Vagina (tissue), 2 donors: Measurements from ENCODE around the gene IRAK1. TPM values are rescaled to one million over a fixed set of nuclear protein-coding genes. Genes with fewer than 3 reads are reported as not detected.
A peak's percentile ranks its signal among the peaks of the same experiment; 100 is the strongest.

ENCODE experiments used
- DNase-seq, 2 donors: peaks; one replicate each; pipeline ENCODE4 v3.0.0-alpha.2; 2017; ENCODE audit errors: extremely low spot score in 2 of 2
- H3K27ac ChIP-seq: fragments of 200-600 bp; sonication (generic); one replicate; pipeline ENCODE4 v1.5.1; 2019
- H3K27me3 ChIP-seq: fragments of 200-600 bp; sonication (generic); one replicate; pipeline ENCODE4 v1.5.1; 2019
- H3K36me3 ChIP-seq, 2 donors: fragments of 200-600 bp; sonication (generic); one replicate each; pipeline ENCODE4 v1.5.1; 2017 to 2019
- H3K4me1 ChIP-seq: fragments of 200-600 bp; sonication (generic); one replicate; pipeline ENCODE4 v1.5.1; 2019
- H3K4me3 ChIP-seq, 2 donors: fragments of 200-600 bp; sonication (generic); 1 replicate in 1 of 2; 2 replicates in 1 of 2; pipeline ENCODE4 v1.5.1; 2016 to 2019
- H3K9me3 ChIP-seq: fragments of 200-600 bp; sonication (generic); one replicate; pipeline ENCODE4 v1.5.1; 2019
- CTCF ChIP-seq, 3 experiments: fragments of 450-650 bp in 2 of 3; fragments of 200-600 bp in 1 of 3; sonication (generic) in 1 of 3; IDR thresholded peaks; one replicate each; pipeline ENCODE4 v1.5.1; 2017 to 2019; ENCODE audit warnings: antibody characterized with exemption in 3 of 3, mild to moderate bottlenecking in 2 of 3, moderate library complexity in 2 of 3
- POLR2A ChIP-seq, 2 donors: fragments of 450-650 bp; IDR thresholded peaks; one replicate each; pipeline ENCODE4 v1.6.1; 2017; ENCODE audit warnings: antibody characterized with exemption in 2 of 2, mild to moderate bottlenecking in 2 of 2, moderate library complexity in 2 of 2
- POLR2AphosphoS5 ChIP-seq, 2 donors: sonication (generic); formaldehyde crosslinking; IDR thresholded peaks; one replicate each; pipeline ENCODE4 v1.9.0; 2017; ENCODE audit warnings: antibody characterized with exemption in 2 of 2, mild to moderate bottlenecking in 2 of 2, low read depth in 1 of 2; ENCODE audit not compliant: insufficient read depth in 1 of 2
- intact Hi-C: fragments of 100-400 bp; cut with DNase I; formaldehyde crosslinking; loops from one replicate; pipeline ENCODE4 v1.15.1; 2023
- total RNA-seq: library from RNA; depleted of rRNA; stranded (reverse); fragments of >200 nt; gene quantifications from one replicate; pipeline ENCODE4 v1.2.3, GENCODE V29; 2016

Gene IRAK1
- total RNA-seq, 1 donor from 2014 or later = 46.7 TPM

- no peak for DNase-seq
- no peak for TF ChIP-seq POLR2AphosphoS5 (IDR thresholded peaks at IDR 0.05; ENCODE audit: insufficient read depth in 1 of 2, low read depth in 1 of 2)
- no peak for TF ChIP-seq CTCF (IDR thresholded peaks at IDR 0.05)
- Histone ChIP-seq H3K27ac (no peak overlapping the region), H3K4me3 (no peak overlapping the region), H3K36me3 (no peaks in the 10 kb centered on the region), H3K9me3 (no peaks in the 10 kb centered on the region), H3K4me1 (peaks cover 18% of the 10 kb centered on the region), H3K27me3 (no peaks in the 10 kb centered on the region)
- intact Hi-C loops = no loop called here
These were observed 37.1 kb upstream of the IRAK1 start for GRCh38 chrX:154056770-154057241.

GRCh38 chrX:154051201-154051810, 31.6 kb upstream of the IRAK1 start:
- Histone ChIP-seq H3K36me3 (no peaks in the 10 kb centered on the region), H3K9me3 (no peaks in the 10 kb centered on the region), H3K27ac (peak overlapping the region; percentile 50), H3K4me1 (peaks cover 46% of the 10 kb centered on the region), H3K27me3 (no peaks in the 10 kb centered on the region), H3K4me3 (no peak overlapping the region)
- intact Hi-C loops = no loop called here
- DNase-seq = no peak
- TF ChIP-seq POLR2A (IDR thresholded peaks at IDR 0.05) (no peak), CTCF (IDR thresholded peaks at IDR 0.05) (peak in 2 of 3 experiments; percentile 26 to 46), POLR2AphosphoS5 (IDR thresholded peaks at IDR 0.05; ENCODE audit: insufficient read depth in 1 of 2, low read depth in 1 of 2) (no peak)

GRCh38 chrX:154050113-154050495, 30.4 kb upstream of the IRAK1 start:
- Histone ChIP-seq H3K4me1 (peaks cover 58% of the 10 kb centered on the region), H3K27me3 (no peaks in the 10 kb centered on the region), H3K4me3 (no peak overlapping the region), H3K36me3 (no peaks in the 10 kb centered on the region), H3K27ac (peak overlapping the region; percentile 50), H3K9me3 (no peaks in the 10 kb centered on the region)
- TF ChIP-seq POLR2AphosphoS5 (IDR thresholded peaks at IDR 0.05; ENCODE audit: insufficient read depth in 1 of 2, low read depth in 1 of 2) (no peak), CTCF (IDR thresholded peaks at IDR 0.05) (no peak), POLR2A (IDR thresholded peaks at IDR 0.05) (no peak)
- no peak for DNase-seq
- intact Hi-C loops = no loop called here

- intact Hi-C loops = no loop called here
These were observed 29.8 kb upstream of the IRAK1 start for GRCh38 chrX:154049209-154050112.

More at GRCh38 chrX:154049209-154050112, 29.8 kb upstream of the IRAK1 start:
- TF ChIP-seq CTCF (IDR thresholded peaks at IDR 0.05) (no peak), POLR2AphosphoS5 (IDR thresholded peaks at IDR 0.05; ENCODE audit: insufficient read depth in 1 of 2, low read depth in 1 of 2) (no peak), POLR2A (IDR thresholded peaks at IDR 0.05) (no peak)
- H3K9me3 ChIP-seq = no peaks in the 10 kb centered on the region
- H3K4me1 ChIP-seq = peaks cover 63% of the 10 kb centered on the region
- peak overlapping the region; percentile 50 for H3K27ac ChIP-seq
- H3K36me3 ChIP-seq = no peaks in the 10 kb centered on the region
- H3K27me3 ChIP-seq = no peaks in the 10 kb centered on the region
- H3K4me3 ChIP-seq = no peak overlapping the region
- DNase-seq = no peak
